Measurements from ENCODE around the gene CAMK2B.

Gene CAMK2B

DNA sequence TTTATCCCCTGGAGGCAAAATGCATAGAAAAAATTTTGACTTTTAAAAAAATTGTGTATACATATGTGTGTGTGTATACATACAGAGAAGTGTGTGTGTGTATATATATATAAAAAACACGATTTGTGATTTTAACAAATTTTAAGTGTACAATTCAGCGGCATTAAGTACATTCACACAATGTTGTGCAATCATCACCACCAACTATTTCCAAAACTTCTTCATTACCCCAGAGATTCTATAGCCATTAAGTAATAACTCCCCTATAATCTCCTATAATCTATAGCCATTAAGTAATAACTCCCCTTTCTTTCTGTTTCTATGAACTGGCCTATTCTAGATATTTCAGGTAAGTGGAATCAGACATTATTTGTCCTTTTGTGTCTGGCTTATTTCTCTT is 20.7 kb upstream of the CAMK2B start:
- no peaks in the 10 kb centered on the region for H3K4me1 ChIP-seq (ENCODE audit: insufficient read depth, low read length, poor library complexity, severe bottlenecking)
- peaks cover 4% of the 10 kb centered on the region; the same call in 1 of the 2 replicates for H3K9me3 ChIP-seq (ENCODE audit: insufficient read depth, low read depth, low read length)
- TF ChIP-seq EZH2phosphoT487 (IDR thresholded peaks at IDR 0.05; ENCODE audit: borderline replicate concordance) (no peak), CTCF (conservative IDR thresholded peaks at IDR 0.05; ENCODE audit: low read length) (no peak)

DNA sequence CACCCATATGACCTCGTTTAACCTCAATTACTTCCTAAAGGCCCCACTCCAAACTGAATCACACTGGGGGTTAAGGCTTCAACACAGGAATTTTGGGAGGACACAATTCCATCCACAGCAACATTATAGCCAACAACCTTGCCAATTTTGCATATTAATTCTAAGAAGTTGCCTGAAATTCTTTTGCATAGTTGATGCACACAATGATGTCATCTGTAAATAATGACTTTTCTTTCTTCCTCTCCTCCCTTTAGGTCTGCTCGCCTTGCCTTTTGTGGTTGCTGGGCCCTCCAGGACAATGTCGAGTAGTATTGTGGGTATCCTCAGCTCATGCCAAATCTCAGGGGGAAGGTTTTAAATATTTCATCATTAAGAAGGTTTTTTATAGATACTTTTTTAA is 16.0 kb upstream of the CAMK2B start:
- Histone ChIP-seq H3K79me2 (ENCODE audit: insufficient read depth, low read length) (no peaks in the 10 kb centered on the region), H3F3A (ENCODE audit: low read depth) (no peaks in the 10 kb centered on the region), H3K36me3 (ENCODE audit: insufficient read depth, low read length) (no peaks in the 10 kb centered on the region), H3K9me3 (ENCODE audit: insufficient read depth, low read depth, low read length) (no peaks in the 10 kb centered on the region), H4K20me1 (ENCODE audit: insufficient read depth, low read length, poor library complexity, severe bottlenecking) (no peaks in the 10 kb centered on the region), H2AFZ (ENCODE audit: low read length) (no peak overlapping the region), H3K9ac (ENCODE audit: low read depth, low read length, poor library complexity, severe bottlenecking) (no peak overlapping the region), H3K4me1 (ENCODE audit: insufficient read depth, low read length, poor library complexity, severe bottlenecking) (no peaks in the 10 kb centered on the region), H3K4me2 (ENCODE audit: low read depth, low read length, poor library complexity, severe bottlenecking) (no peak overlapping the region), H3K27me3 (ENCODE audit: insufficient read depth, low read length, poor library complexity, severe bottlenecking) (no peaks in the 10 kb centered on the region), H3K9me2 (replicated peaks; ENCODE audit: low read depth, low read length) (no peaks in the 10 kb centered on the region), H3K4me3 (ENCODE audit: low read length, poor library complexity, severe bottlenecking) (no peak overlapping the region)
- TF ChIP-seq CTCF (conservative IDR thresholded peaks at IDR 0.05; ENCODE audit: low read length), result no peak
- TF ChIP-seq EZH2phosphoT487 (IDR thresholded peaks at IDR 0.05; ENCODE audit: borderline replicate concordance), result no peak

More for the DNA sequence above, 20.7 kb upstream of the CAMK2B start:
- Histone ChIP-seq H3K79me2 (ENCODE audit: insufficient read depth, low read length) (no peaks in the 10 kb centered on the region), H3K9me2 (replicated peaks; ENCODE audit: low read depth, low read length) (no peaks in the 10 kb centered on the region), H3K27me3 (ENCODE audit: insufficient read depth, low read length, poor library complexity, severe bottlenecking) (no peaks in the 10 kb centered on the region), H2AFZ (ENCODE audit: low read length) (no peak overlapping the region), H3K36me3 (ENCODE audit: insufficient read depth, low read length) (no peaks in the 10 kb centered on the region), H4K20me1 (ENCODE audit: insufficient read depth, low read length, poor library complexity, severe bottlenecking) (no peaks in the 10 kb centered on the region), H3F3A (ENCODE audit: low read depth) (no peaks in the 10 kb centered on the region), H3K4me2 (ENCODE audit: low read depth, low read length, poor library complexity, severe bottlenecking) (no peak overlapping the region), H3K4me3 (ENCODE audit: low read length, poor library complexity, severe bottlenecking) (no peak overlapping the region), H3K9ac (ENCODE audit: low read depth, low read length, poor library complexity, severe bottlenecking) (no peak overlapping the region)

DNA sequence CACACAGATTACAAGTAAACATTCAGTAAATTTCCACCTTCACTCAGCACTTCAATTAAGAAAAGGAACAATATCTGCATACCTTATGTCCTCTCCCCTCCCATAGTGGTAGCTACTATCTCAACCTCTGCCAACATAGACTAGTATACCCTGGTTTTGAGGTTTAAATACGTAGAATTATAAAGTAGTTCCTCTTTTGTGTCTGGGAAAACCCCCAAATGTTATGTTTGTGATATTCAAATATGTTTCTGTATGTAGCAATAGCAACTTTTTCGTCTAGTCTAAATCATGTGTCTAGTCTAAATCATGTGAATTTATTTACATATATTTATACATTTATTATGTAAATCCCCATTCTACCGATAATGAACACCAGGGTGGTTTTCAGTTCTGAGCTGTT is 13.2 kb upstream of the CAMK2B start:
- no peaks in the 10 kb centered on the region for H3K9me2 ChIP-seq (replicated peaks; ENCODE audit: low read depth, low read length)
- no peak overlapping the region for H3K9ac ChIP-seq (ENCODE audit: low read depth, low read length, poor library complexity, severe bottlenecking)
- H3F3A ChIP-seq (ENCODE audit: low read depth), result no peaks in the 10 kb centered on the region
- no peak overlapping the region for H3K4me2 ChIP-seq (ENCODE audit: low read depth, low read length, poor library complexity, severe bottlenecking)
- H3K9me3 ChIP-seq (ENCODE audit: insufficient read depth, low read depth, low read length), result no peaks in the 10 kb centered on the region
- no peaks in the 10 kb centered on the region for H3K4me1 ChIP-seq (ENCODE audit: insufficient read depth, low read length, poor library complexity, severe bottlenecking)
- H3K27me3 ChIP-seq (ENCODE audit: insufficient read depth, low read length, poor library complexity, severe bottlenecking), result no peaks in the 10 kb centered on the region
- no peak overlapping the region for H3K4me3 ChIP-seq (ENCODE audit: low read length, poor library complexity, severe bottlenecking)
- no peaks in the 10 kb centered on the region for H4K20me1 ChIP-seq (ENCODE audit: insufficient read depth, low read length, poor library complexity, severe bottlenecking)
- no peak overlapping the region for H2AFZ ChIP-seq (ENCODE audit: low read length)
- TF ChIP-seq CTCF (conservative IDR thresholded peaks at IDR 0.05; ENCODE audit: low read length), result no peak
- no peak for TF ChIP-seq EZH2phosphoT487 (IDR thresholded peaks at IDR 0.05; ENCODE audit: borderline replicate concordance)
- no peaks in the 10 kb centered on the region for H3K79me2 ChIP-seq (ENCODE audit: insufficient read depth, low read length)
- no peaks in the 10 kb centered on the region for H3K36me3 ChIP-seq (ENCODE audit: insufficient read depth, low read length)

Measured in Loucy (cell line).